Nucleus accumbens (tissue), 56 donors: Measurements from ENCODE around the gene PDE4A.
"Not testable (repeated sequence)": the region's sequence is repeated elsewhere in the genome, so short reads cannot be mapped to it uniquely, and the experiment has no call there.

Experiments used
- DNase-seq, 56 donors: peaks; one replicate each; lab custom pipeline; 2025; lab: John Stamatoyannopoulos, UW

Gene PDE4A

GRCh38 chr19:10422846-10423245, 2.5 kb downstream of the PDE4A start:
- DNase-seq: no peak

- DNase-seq: peak in 41 of 56 donors; percentile 16 to 77 (median 43)
These were observed 3.8 kb downstream of the PDE4A start for GRCh38 chr19:10424011-10424637.

DNA sequence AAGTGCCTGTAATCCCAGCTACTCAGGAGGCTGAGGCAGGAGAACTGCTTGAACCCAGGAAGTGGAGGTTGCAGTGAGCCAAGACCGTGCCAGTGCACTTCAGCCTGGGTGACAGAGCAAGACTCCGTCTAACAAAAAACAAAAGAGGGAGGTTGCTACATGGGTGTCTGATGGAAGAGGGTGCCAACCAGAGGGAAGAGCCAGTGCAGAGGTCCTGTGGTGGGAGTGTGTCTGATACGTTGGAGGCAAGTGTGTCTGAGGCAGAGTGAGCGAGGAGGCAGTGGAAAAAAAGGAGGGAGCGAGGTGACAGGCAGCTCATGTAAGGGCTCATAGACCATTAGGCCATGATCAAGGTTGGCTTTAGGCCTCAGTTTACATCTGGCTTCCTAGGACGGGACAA, 6.8 kb downstream of the PDE4A start:
- no peak for DNase-seq

DNA sequence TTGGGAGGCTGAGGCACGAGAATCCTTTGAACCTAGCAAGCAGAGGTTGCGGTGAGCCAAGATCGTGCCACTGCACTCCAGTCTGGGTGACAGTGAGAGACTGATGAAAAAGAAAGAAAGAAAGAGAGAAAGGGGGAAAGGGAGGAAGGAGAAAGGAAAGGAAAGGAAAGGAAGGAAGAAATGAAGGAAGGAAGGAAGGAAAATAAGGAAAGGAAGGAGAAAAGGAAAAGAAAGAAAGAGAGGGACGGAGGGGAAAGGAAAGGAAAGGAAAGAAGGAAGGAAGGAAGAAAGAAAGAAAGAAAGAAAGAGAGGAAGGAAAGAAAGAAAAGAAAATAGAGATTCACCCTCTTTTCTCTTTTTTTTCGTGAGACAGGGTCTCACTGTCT, 8.7 kb downstream of the PDE4A start:
- DNase-seq: no peak

- peak in 3 of 56 donors; percentile 7 to 41 (median 12) for DNase-seq
These were observed 10.3 kb downstream of the PDE4A start for GRCh38 chr19:10430505-10431253.

GRCh38 chr19:10431254-10431942, 11.1 kb downstream of the PDE4A start:
- no peak for DNase-seq

DNA sequence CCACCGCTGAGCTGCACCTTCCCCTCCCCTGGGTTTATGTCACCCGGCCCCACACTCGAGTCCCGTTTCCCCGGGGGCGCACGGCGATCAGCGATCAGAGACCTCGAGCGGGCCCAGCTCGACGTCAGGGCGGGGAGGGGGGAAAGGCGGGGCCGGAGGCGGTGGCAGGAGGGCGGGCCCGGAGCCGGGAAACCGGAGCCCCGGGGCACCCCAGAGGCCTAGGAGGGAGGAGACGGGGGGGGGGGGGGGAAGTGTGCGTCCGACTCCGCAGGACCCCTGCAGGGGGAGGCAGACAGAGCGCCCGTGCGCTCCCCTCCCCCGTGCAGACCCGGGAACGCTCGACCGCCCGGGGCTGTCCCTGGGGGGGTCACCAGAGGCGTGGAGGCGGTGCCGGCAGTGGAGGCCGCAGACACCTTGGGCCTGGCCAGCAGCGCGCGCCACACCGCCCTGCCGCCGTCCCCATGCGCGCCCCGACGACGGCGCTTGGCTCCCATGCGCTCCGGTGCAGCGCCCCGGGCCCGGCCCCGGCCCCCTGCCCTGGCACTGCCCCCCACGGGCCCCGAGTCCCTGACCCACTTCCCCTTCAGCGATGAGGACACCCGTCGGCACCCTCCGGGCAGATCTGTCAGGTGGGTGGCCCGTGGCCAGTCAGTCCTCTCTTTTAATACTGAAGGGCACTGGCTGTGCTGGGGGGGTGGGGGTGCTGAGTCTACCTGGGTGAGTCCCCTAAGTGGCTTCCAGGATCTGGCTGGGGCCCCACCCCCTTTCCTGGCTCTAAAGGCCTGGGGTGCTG, 11.8 kb downstream of the PDE4A start:
- DNase-seq: peak in 4 of 56 donors; percentile 14 to 39 (median 32)

DNA sequence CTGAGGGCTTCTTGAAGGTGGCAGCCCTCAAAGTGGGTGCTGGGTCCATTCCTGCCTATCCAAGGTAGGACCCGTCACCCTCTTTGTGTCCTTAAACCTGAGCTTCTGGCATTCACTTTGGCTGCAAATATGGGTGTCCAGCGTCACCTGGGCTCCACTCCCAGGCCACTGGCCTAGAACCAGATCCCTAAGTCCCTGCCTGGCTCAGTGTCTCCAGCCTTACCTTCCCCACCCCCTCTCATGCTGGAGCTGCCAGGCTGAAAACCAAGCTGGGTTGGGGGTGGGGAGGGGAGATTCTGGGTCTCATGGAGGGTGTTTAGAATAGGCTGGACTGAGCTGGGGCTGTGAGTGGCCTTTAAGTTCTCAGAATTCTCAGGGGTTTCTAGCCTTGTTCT, 12.4 kb downstream of the PDE4A start:
- DNase-seq: no peak

GRCh38 chr19:10433131-10433536, 12.8 kb downstream of the PDE4A start:
- peak in 12 of 56 donors; percentile 28 to 83 (median 66) for DNase-seq

- no peak for DNase-seq
These were observed 19.2 kb downstream of the PDE4A start for GRCh38 chr19:10439588-10439987.

DNA sequence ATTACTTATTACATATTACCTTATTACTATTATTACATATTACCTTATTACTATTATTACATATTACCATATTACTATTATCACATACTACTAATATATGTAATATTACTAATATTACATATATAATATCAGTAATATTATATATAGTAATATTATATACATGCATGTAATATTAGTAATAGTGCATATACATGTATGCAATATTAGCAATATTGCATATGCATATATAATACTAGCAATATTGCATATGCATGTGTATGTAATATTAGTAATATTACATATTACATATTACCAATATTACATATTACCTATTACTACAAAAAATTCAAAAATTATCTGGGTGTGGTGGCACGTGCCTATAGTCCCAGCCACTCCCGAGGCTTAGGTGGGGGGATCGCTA, 22.4 kb downstream of the PDE4A start:
- no peak for DNase-seq

DNA sequence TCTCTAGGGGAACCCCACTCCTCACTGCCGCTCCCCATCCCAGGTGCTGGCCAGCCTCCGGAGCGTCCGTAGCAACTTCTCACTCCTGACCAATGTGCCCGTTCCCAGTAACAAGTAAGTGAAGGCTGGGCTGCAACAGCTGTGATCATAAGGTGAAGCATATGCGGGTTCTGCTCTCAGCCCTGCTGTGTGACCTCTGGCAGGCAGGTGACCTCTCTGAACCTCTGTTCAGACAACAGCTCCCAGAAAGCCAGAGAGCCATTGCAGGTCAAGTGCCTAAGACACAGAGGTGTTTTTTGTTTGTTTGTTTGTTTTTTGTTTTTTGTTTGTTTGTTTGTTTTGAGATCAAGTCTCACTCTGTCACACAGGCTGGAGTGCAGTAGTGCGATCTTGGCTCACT, 28.7 kb downstream of the PDE4A start:
- no peak for DNase-seq

DNA sequence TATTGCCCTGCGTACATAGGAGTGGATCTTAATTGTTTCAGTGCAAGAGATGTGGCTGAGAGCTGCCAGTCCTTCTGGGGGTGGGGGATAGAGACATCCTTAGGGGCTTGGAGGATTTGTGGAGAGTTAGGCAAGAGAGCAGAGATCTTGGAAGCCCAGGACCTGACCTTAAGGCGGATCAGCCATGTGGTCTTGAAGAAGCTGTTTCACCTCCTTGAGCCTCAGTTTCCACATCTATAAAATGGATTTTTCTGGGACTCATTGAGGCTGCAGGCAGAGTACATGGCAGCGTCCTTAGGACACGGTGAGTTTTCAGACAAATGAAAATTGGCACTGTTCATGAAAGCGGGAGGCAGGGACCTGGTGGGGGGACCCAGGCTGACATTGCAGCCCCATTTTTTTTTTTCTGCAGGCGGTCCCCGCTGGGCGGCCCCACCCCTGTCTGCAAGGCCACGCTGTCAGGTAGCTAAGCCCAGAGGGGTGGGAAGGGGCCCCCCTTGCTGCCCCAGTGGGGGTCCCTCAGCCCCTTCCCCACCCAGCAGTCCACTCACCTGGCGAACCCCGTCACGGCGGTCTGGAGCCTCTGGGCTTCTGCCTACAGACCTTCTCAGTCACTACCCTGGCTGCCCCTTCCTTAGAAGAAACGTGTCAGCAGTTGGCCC, 30.0 kb downstream of the PDE4A start:
- no peak for DNase-seq

DNA sequence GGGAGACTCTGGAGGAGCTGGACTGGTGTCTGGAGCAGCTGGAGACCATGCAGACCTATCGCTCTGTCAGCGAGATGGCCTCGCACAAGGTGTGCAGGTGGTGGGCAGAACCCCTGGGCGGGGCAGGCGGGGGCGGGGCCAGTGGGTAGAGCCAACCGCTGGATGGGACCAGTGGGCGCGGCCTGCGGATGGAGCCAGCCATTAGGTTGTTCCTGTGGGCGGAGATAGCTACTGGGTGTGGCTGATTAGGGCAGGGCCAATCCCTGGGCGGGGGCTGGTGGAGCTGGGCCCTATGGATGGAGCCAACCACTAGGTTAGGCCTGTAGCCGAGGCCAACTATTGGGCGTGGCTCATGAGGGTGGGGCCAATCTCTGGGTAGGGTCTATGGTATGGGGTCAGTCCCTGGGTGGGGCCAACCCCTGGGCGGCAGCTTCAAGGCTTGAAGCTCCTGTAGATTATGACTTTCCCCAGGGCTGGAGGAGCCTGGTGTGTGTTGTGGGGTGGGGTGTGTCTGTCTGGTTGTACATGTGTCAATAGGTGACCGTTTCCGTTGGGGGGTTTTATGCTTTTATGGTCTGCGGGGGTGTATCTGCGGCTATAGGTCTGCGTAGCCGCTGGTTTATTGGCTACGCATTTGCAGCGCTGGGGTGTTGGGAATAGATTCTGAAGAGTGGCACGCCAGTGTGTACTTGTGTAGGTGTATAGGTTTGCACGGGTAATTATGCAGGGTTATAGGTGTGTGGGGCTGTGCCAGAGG, 30.7 kb downstream of the PDE4A start:
- DNase-seq: no peak

DNA sequence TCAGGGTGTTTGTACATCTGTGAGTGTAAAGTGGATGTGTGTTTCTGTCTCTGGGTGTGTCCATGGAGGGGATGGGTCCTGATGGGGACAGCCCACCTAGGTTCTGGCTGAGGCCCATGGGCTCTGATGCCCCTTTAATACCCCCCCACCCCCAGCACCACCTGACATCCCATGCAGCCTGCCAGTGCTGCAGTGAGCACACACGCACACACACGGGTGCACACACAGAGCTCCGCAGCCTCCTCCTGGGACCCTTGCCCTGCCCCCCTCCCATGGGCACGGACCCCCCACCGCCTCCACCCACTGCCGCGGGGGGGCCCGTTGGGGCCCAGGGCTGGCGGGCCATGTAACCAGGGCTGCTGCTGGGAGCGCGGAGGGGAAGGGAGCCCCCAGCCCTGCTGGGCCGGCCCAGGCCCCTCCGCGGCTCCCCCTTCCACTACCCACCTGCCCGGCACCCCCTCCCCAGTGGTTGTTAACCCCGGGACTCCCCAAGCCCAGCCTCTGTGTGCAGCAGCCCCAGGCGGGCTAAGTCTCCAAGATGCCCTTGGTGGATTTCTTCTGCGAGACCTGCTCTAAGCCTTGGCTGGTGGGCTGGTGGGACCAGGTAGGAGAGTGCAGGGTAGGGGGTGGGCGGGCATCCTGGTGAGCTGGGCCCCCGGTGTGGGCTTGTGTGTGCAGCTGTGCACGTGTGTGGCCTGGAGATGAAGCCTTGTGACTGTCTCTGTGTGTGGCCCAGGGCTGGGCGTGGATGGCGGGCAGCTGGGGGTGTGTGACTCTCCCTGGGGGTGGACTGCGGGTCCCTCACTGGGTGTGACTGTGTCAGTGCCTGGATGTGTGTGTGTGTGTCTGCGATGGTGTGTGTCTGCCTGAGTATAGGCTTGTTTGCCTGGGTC, 32.6 kb downstream of the PDE4A start:
- DNase-seq: peak in 14 of 56 donors; percentile 4 to 48 (median 16)

GRCh38 chr19:10453852-10454251, 33.5 kb downstream of the PDE4A start:
- DNase-seq: no peak

GRCh38 chr19:10454267-10454666, 33.9 kb downstream of the PDE4A start:
- peak in 38 of 56 donors; percentile 3 to 83 (median 39) for DNase-seq

GRCh38 chr19:10458733-10459132, 38.4 kb downstream of the PDE4A start:
- not testable (repeated sequence) for DNase-seq

GRCh38 chr19:10460714-10461046, 40.3 kb downstream of the PDE4A start:
- no peak for DNase-seq
